Nephron progenitor cell (in vitro differentiated cells): ENCODE results near the gene MYH10.

Source experiments
- DNase-seq: peaks from one replicate; pipeline ENCODE4 v3.0.0; 2021
- H3K27ac Mint-ChIP-seq: 2 replicates; pipeline ENCODE4 v1.8.0; 2021; ENCODE audit warnings: mild to moderate bottlenecking, moderate library complexity, mixed read lengths
- H3K27me3 Mint-ChIP-seq: 2 replicates; pipeline ENCODE4 v1.8.0; 2021; ENCODE audit warnings: mild to moderate bottlenecking, low read depth, mixed read lengths; ENCODE audit not compliant: poor library complexity
- H3K36me3 Mint-ChIP-seq: 2 replicates; pipeline ENCODE4 v1.8.0; 2021; ENCODE audit warnings: low read depth, mixed read lengths
- H3K4me1 Mint-ChIP-seq: 2 replicates; pipeline ENCODE4 v1.8.0; 2021; ENCODE audit warnings: mixed read lengths
- H3K4me3 Mint-ChIP-seq: 2 replicates; pipeline ENCODE4 v1.8.0; 2021; ENCODE audit warnings: mild to moderate bottlenecking, moderate library complexity, mixed read lengths
- H3K9me3 Mint-ChIP-seq: 2 replicates; pipeline ENCODE4 v1.8.0; 2021; ENCODE audit warnings: mild to moderate bottlenecking, moderate library complexity, mixed read lengths
- CTCF ChIP-seq: fragments of 200-600 bp; sonication (generic); IDR thresholded peaks from 2 replicates; pipeline ENCODE4 v1.5.0; 2021; ENCODE audit warnings: antibody characterized with exemption

The MYH10 gene

GRCh38 chr17:8654822-8655221, 24.3 kb upstream of the MYH10 start:
- H3K9me3 Mint-ChIP-seq: peaks cover 36% of the 10 kb centered on the region
- no peak for TF ChIP-seq CTCF
- peaks cover 5% of the 10 kb centered on the region for H3K4me1 Mint-ChIP-seq
- H3K27me3 Mint-ChIP-seq: peaks cover 4% of the 10 kb centered on the region
- peaks cover 11% of the 10 kb centered on the region for H3K36me3 Mint-ChIP-seq
- no peak overlapping the region for H3K4me3 Mint-ChIP-seq
- no peak overlapping the region for H3K27ac Mint-ChIP-seq
- DNase-seq: no peak

- H3K9me3 Mint-ChIP-seq: peaks cover 13% of the 10 kb centered on the region
- peaks cover 8% of the 10 kb centered on the region for H3K27me3 Mint-ChIP-seq
- no peak overlapping the region for H3K4me3 Mint-ChIP-seq
- TF ChIP-seq CTCF: no peak
- no peak overlapping the region for H3K27ac Mint-ChIP-seq
- no peaks in the 10 kb centered on the region for H3K4me1 Mint-ChIP-seq
- DNase-seq: no peak
- H3K36me3 Mint-ChIP-seq: no peaks in the 10 kb centered on the region
Measured at GRCh38 chr17:8651013-8651412, 20.5 kb upstream of the MYH10 start.

- no peak for TF ChIP-seq CTCF
- H3K4me1 Mint-ChIP-seq: no peaks in the 10 kb centered on the region
- no peak overlapping the region for H3K27ac Mint-ChIP-seq
Measured at GRCh38 chr17:8650119-8650499, 19.6 kb upstream of the MYH10 start.

GRCh38 chr17:8649157-8650118, 18.9 kb upstream of the MYH10 start:
- H3K27ac Mint-ChIP-seq: no peak overlapping the region
- no peaks in the 10 kb centered on the region for H3K4me1 Mint-ChIP-seq
- no peak for DNase-seq
- H3K36me3 Mint-ChIP-seq: no peaks in the 10 kb centered on the region
- no peak overlapping the region for H3K4me3 Mint-ChIP-seq
- no peak for TF ChIP-seq CTCF
- peaks cover 7% of the 10 kb centered on the region for H3K9me3 Mint-ChIP-seq
- H3K27me3 Mint-ChIP-seq: peaks cover 8% of the 10 kb centered on the region

More at GRCh38 chr17:8650119-8650499, 19.6 kb upstream of the MYH10 start:
- H3K4me3 Mint-ChIP-seq: no peak overlapping the region
- peaks cover 7% of the 10 kb centered on the region for H3K9me3 Mint-ChIP-seq
- no peaks in the 10 kb centered on the region for H3K36me3 Mint-ChIP-seq
- DNase-seq: no peak
- H3K27me3 Mint-ChIP-seq: peaks cover 8% of the 10 kb centered on the region

- H3K27me3 Mint-ChIP-seq: peaks cover 8% of the 10 kb centered on the region
- no peak for TF ChIP-seq CTCF
- no peak overlapping the region for H3K4me3 Mint-ChIP-seq
- no peaks in the 10 kb centered on the region for H3K4me1 Mint-ChIP-seq
- no peak for DNase-seq
- no peak overlapping the region for H3K27ac Mint-ChIP-seq
- H3K36me3 Mint-ChIP-seq: no peaks in the 10 kb centered on the region
- H3K9me3 Mint-ChIP-seq: no peaks in the 10 kb centered on the region
Measured at GRCh38 chr17:8647956-8648355, 17.4 kb upstream of the MYH10 start.

GRCh38 chr17:8647202-8647601, 16.7 kb upstream of the MYH10 start:
- no peak for TF ChIP-seq CTCF
- Mint-ChIP-seq H3K36me3 (no peaks in the 10 kb centered on the region), H3K9me3 (no peaks in the 10 kb centered on the region), H3K4me3 (no peak overlapping the region), H3K27ac (no peak overlapping the region), H3K4me1 (no peaks in the 10 kb centered on the region), H3K27me3 (peaks cover 8% of the 10 kb centered on the region)
- DNase-seq: no peak
